Left lung (tissue), 10 donors: ENCODE data around the gene EBLN2. TPM values are rescaled to one million over a fixed set of nuclear protein-coding genes. Genes with fewer than 3 reads are reported as not detected.

Source experiments
- ATAC-seq: fragments of 200-7000 bp; cut with Tn5 transposase; one replicate; pipeline ENCODE4 v1.9.1; 2020; ENCODE audit warnings: moderate library complexity
- DNase-seq, 4 donors: peaks; one replicate each; pipeline ENCODE4 v3.0.0-alpha.2; 2013 to 2020
- H3K27ac ChIP-seq, 2 donors: fragments of 200-600 bp; sonication (generic) in 1 of 2; one replicate each; pipeline versions ENCODE4 v1.5.0 to v1.8.0; 2020 to 2021
- H3K27me3 ChIP-seq, 2 donors: fragments of 200-600 bp; sonication (generic) in 1 of 2; one replicate each; pipeline versions ENCODE4 v1.5.0 to v1.8.0; 2020 to 2021
- H3K36me3 ChIP-seq, 2 donors: fragments of 200-600 bp; sonication (generic) in 1 of 2; one replicate each; pipeline versions ENCODE4 v1.5.0 to v1.8.0; 2020 to 2021
- H3K4me1 ChIP-seq, 2 donors: fragments of 200-600 bp; one replicate each; pipeline ENCODE4 v1.8.0; 2021
- H3K4me3 ChIP-seq, 2 donors: fragments of 200-600 bp; sonication (generic) in 1 of 2; one replicate each; pipeline versions ENCODE4 v1.5.0 to v1.8.0; 2020 to 2021; ENCODE audit warnings: mild to moderate bottlenecking in 1 of 2
- H3K9me3 ChIP-seq, 2 donors: fragments of 200-600 bp; sonication (generic) in 1 of 2; one replicate each; pipeline versions ENCODE4 v1.5.0 to v1.8.0; 2020 to 2021
- CTCF ChIP-seq, 2 donors: fragments of 200-600 bp; sonication (generic) in 1 of 2; IDR thresholded peaks; one replicate each; pipeline versions ENCODE4 v1.5.0 to v1.8.0; 2021; ENCODE audit warnings: antibody characterized with exemption in 2 of 2
- intact Hi-C, 2 donors: fragments of 100-400 bp; cut with DNase I; formaldehyde crosslinking; loops; one replicate each; pipeline versions ENCODE4 v1.11.2 to v1.14.2; 2022
- polyA plus RNA-seq, 6 donors: library from polyadenylated mRNA; unstranded; fragments of 120-200 nt; gene quantifications; one replicate each; pipeline ENCODE4 v1.2.1, GENCODE V29; 2013; ENCODE audit not compliant: insufficient read length in 6 of 6
- total RNA-seq, 2 donors: library from RNA; stranded (reverse); fragmentation: NEBNext Ultra II Directional; extraction: Animal tissue kit (Norgen Biotek cat#: 25700); gene quantifications; one replicate each; pipeline ENCODE4 v1.2.1, GENCODE V29; 2021
- donor health status: DM: no; HTN: yes; CAD: no.
- donor health status: DM: no; HTN: no; CAD: no.

The EBLN2 gene
- total and polyA plus RNA-seq, 8 donors, result 3.7 to 10.2 (median 9.4) TPM

DNA sequence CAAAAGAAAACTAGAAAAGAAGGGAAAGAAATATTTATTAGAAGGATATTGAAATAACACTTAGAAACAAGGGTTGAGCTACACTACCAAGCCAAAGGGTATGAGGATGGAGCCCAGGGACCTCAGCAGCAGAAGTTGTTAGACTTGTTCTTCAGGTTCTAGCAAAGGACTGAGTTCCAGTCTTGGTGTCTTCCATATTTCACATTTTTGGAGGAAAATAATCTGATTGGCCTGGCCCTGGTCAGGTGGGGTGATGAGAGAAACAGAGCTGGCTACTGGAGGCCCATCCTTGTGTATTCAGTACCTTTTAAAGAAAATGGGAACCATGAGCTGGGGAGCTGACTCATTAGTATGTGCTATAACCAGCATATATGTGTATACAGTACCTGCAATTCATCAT is 36.6 kb upstream of the EBLN2 start:
- Histone ChIP-seq H3K36me3 (no peaks in the 10 kb centered on the region), H3K27ac (no peak overlapping the region), H3K27me3 (no peaks in the 10 kb centered on the region), H3K4me3 (no peak overlapping the region), H3K4me1 (peaks cover 8 to 62% of the 10 kb centered on the region in 2 donors), H3K9me3 (no peaks in the 10 kb centered on the region)
- intact Hi-C loops, result no loop called here
- ATAC-seq (no peak), DNase-seq (no peak)
- TF ChIP-seq CTCF (IDR thresholded peaks at IDR 0.05), result no peak

- H3K4me1 ChIP-seq, result peaks cover 8 to 53% of the 10 kb centered on the region in 2 donors
- no peak for ATAC-seq
- no peak for TF ChIP-seq CTCF (IDR thresholded peaks at IDR 0.05)
- no peak overlapping the region for H3K4me3 ChIP-seq
- DNase-seq, result no peak
- H3K36me3 ChIP-seq, result no peaks in the 10 kb centered on the region
- H3K27ac ChIP-seq, result no peak overlapping the region
- H3K9me3 ChIP-seq, result no peaks in the 10 kb centered on the region
- H3K27me3 ChIP-seq, result no peaks in the 10 kb centered on the region
- intact Hi-C loops, result no loop called here
Observed at GRCh38 chr3:73026111-73026759, 35.2 kb upstream of the EBLN2 start.

DNA sequence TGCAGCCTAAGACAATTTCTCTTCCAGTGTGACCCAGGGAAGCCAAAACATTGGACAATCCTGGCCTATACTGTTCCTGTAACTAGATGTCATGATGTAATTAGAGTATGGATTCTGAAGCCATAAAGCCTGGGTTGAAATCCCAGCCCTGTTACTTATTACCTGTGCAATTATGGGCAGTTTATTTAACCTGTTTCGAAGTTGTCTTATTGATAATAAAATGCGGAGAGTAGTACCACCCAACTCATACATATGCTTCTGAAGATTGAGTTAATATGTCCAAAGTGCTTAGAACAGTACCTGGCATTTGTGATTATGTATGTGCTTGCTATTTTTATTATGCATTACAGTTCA is 34.7 kb upstream of the EBLN2 start:
- Histone ChIP-seq H3K36me3 (no peaks in the 10 kb centered on the region), H3K4me1 (peaks cover 8 to 50% of the 10 kb centered on the region in 2 donors), H3K27ac (no peak overlapping the region), H3K9me3 (no peaks in the 10 kb centered on the region), H3K4me3 (no peak overlapping the region), H3K27me3 (no peaks in the 10 kb centered on the region)
- TF ChIP-seq CTCF (IDR thresholded peaks at IDR 0.05), result no peak
- DNase-seq, result no peak
- intact Hi-C loops, result no loop called here
- ATAC-seq, result no peak

DNA sequence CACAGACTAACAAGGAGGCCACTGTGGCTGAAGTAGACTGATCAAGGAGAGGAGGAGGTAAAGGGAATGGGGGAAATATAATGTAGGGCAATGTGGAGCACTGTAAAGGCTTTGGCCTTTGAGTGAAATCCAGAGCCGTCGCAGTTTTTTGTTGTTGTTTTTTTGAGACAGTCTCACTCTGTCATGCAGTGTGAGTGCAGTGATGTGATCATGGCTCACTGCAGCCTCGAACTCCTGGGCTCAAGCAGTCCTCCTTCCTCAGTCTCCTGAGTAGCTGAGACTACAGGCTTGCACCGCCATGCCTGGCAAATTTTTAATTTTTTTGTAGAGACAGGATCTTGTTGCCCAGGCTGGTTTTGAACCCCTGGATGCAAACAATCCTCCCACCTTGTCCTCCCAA is 32.7 kb upstream of the EBLN2 start:
- no peak for TF ChIP-seq CTCF (IDR thresholded peaks at IDR 0.05)
- intact Hi-C loops, result no loop called here

GRCh38 chr3:73029321-73029796 is 32.1 kb upstream of the EBLN2 start:
- no peak for TF ChIP-seq CTCF (IDR thresholded peaks at IDR 0.05)
- Histone ChIP-seq H3K4me1 (peaks cover 8 to 57% of the 10 kb centered on the region in 2 donors), H3K27me3 (no peaks in the 10 kb centered on the region), H3K9me3 (no peaks in the 10 kb centered on the region), H3K36me3 (no peaks in the 10 kb centered on the region), H3K27ac (no peak overlapping the region), H3K4me3 (no peak overlapping the region)
- ATAC-seq, result peak; percentile 70
- intact Hi-C loops, result no loop called here
- no peak for DNase-seq

More for the DNA sequence above, 32.7 kb upstream of the EBLN2 start:
- DNase-seq (no peak), ATAC-seq (no peak)
- Histone ChIP-seq H3K27ac (no peak overlapping the region), H3K36me3 (no peaks in the 10 kb centered on the region), H3K27me3 (no peaks in the 10 kb centered on the region), H3K9me3 (no peaks in the 10 kb centered on the region), H3K4me1 (peaks cover 8 to 55% of the 10 kb centered on the region in 2 donors), H3K4me3 (no peak overlapping the region)
